Ectodermal cell (in vitro differentiated cells): ENCODE measurements around the gene PCNA.

Source experiments
- H3K27ac ChIP-seq: 2 replicates; pipeline ENCODE4 v1.7.0; 2013; ENCODE audit warnings: mild to moderate bottlenecking, low read depth, low read length; ENCODE audit not compliant: insufficient read depth, poor library complexity, severe bottlenecking
- H3K27me3 ChIP-seq: 2 replicates; pipeline ENCODE4 v1.7.0; 2013; ENCODE audit warnings: mild to moderate bottlenecking, low read length; ENCODE audit not compliant: insufficient read depth, control insufficient read depth, poor library complexity, severe bottlenecking
- H3K36me3 ChIP-seq: one replicate; pipeline ENCODE4 v1.7.0; 2013; ENCODE audit warnings: low read length; ENCODE audit not compliant: control insufficient read depth, insufficient read depth
- H3K4me1 ChIP-seq: one replicate; pipeline ENCODE4 v1.7.0; 2013; ENCODE audit warnings: low read length; ENCODE audit not compliant: control insufficient read depth, insufficient read depth
- H3K4me3 ChIP-seq: 2 replicates; pipeline ENCODE4 v1.7.0; 2013; ENCODE audit warnings: low read depth, low read length, control low read depth; ENCODE audit not compliant: insufficient read depth
- H3K9me3 ChIP-seq: 2 replicates; pipeline ENCODE4 v1.7.0; 2013; ENCODE audit warnings: mild to moderate bottlenecking, low read length, moderate library complexity; ENCODE audit not compliant: control insufficient read depth
- WGBS, 2 experiments: methylation state at CpG; one replicate each; pipeline ENCODE4 v1.1.7; 2013; ENCODE audit warnings: missing lambda C conversion rate in 2 of 2; 5-methylcytosine and 5-hydroxymethylcytosine counted together

Gene PCNA

DNA sequence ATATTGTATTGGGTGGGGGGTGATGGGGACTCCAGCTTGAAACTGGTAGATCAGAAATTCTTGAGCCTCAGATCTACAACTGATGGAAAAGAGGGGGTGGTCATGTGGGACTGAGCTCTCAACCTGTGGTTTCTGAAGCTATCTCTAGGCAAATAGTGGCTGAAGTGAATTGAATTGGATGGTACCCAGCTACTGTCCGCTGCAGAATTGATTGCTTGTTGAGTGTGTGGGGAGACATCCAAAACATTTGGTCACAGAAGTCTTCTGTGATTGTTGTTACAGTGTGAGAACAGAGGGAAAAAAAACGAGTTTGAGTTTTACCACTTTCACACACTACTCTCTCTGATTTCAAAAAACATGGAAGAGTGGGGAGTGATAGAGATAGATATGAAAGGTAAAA, 21.9 kb upstream of the PCNA start:
- H3K27me3 ChIP-seq, result no peaks in the 10 kb centered on the region
- H3K4me1 ChIP-seq, result no peaks in the 10 kb centered on the region
- WGBS, 2 experiments, result 92 to 96% methylated on average over 1 to 2 of the region's 2 CpGs
- H3K27ac ChIP-seq, result no peak overlapping the region
- no peak overlapping the region for H3K4me3 ChIP-seq
- H3K36me3 ChIP-seq, result no peaks in the 10 kb centered on the region
- H3K9me3 ChIP-seq, result no peaks in the 10 kb centered on the region

- Histone ChIP-seq H3K36me3 (no peaks in the 10 kb centered on the region), H3K9me3 (no peaks in the 10 kb centered on the region), H3K4me1 (no peaks in the 10 kb centered on the region), H3K27me3 (no peaks in the 10 kb centered on the region), H3K27ac (no peak overlapping the region), H3K4me3 (no peak overlapping the region)
These were observed 20.4 kb upstream of the PCNA start for GRCh38 chr20:5140195-5140594.

- 91 to 95% methylated on average over 4 of the region's 4 CpGs for WGBS, 2 experiments
- H3K9me3 ChIP-seq, result no peaks in the 10 kb centered on the region
- H3K27ac ChIP-seq, result no peak overlapping the region
- H3K36me3 ChIP-seq, result no peaks in the 10 kb centered on the region
- H3K27me3 ChIP-seq, result no peaks in the 10 kb centered on the region
- H3K4me3 ChIP-seq, result no peak overlapping the region
- H3K4me1 ChIP-seq, result no peaks in the 10 kb centered on the region
These were observed 16.3 kb upstream of the PCNA start for GRCh38 chr20:5136096-5136495.

GRCh38 chr20:5135363-5136012, 15.7 kb upstream of the PCNA start:
- WGBS, 2 experiments, result 95 to 98% methylated on average over 4 of the region's 4 CpGs
- Histone ChIP-seq H3K36me3 (no peaks in the 10 kb centered on the region), H3K9me3 (no peaks in the 10 kb centered on the region), H3K27ac (no peak overlapping the region), H3K4me3 (no peak overlapping the region), H3K27me3 (no peaks in the 10 kb centered on the region), H3K4me1 (no peaks in the 10 kb centered on the region)

- no peak overlapping the region for H3K27ac ChIP-seq
- no peaks in the 10 kb centered on the region for H3K36me3 ChIP-seq
- no peaks in the 10 kb centered on the region for H3K27me3 ChIP-seq
- H3K4me3 ChIP-seq, result no peak overlapping the region
- no peaks in the 10 kb centered on the region for H3K9me3 ChIP-seq
- H3K4me1 ChIP-seq, result no peaks in the 10 kb centered on the region
- WGBS, 2 experiments, result 93 to 97% methylated on average over 5 to 6 of the region's 6 CpGs
These were observed 14.2 kb upstream of the PCNA start for GRCh38 chr20:5133998-5134397.

DNA sequence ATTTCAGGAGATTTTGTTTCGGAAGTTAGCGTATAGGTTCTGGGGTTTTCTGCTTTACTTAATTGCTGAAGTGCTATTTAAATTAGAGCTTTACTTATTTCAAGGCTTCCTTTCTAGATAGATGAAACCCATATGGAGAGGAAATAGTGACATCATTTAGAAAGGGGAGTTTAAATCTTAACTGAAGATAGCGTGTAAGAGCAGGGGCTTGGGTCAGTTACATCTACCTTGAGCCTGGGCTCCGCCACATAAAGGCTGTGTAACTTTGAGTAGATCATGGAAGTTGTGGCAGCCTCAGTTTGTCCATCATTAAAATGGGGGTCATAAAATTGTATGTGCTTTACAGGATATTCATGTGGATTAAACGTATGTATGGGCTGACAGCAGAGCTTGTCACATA, 11.7 kb upstream of the PCNA start:
- 95 to 96% methylated on average over 5 of the region's 5 CpGs for WGBS, 2 experiments
- Histone ChIP-seq H3K4me3 (no peak overlapping the region), H3K27ac (no peak overlapping the region), H3K36me3 (no peaks in the 10 kb centered on the region), H3K4me1 (no peaks in the 10 kb centered on the region), H3K27me3 (no peaks in the 10 kb centered on the region), H3K9me3 (no peaks in the 10 kb centered on the region)

- no peak overlapping the region for H3K4me3 ChIP-seq
- 90 to 95% methylated on average over 6 of the region's 6 CpGs for WGBS, 2 experiments
These were observed 9.1 kb upstream of the PCNA start for GRCh38 chr20:5128886-5129285.

DNA sequence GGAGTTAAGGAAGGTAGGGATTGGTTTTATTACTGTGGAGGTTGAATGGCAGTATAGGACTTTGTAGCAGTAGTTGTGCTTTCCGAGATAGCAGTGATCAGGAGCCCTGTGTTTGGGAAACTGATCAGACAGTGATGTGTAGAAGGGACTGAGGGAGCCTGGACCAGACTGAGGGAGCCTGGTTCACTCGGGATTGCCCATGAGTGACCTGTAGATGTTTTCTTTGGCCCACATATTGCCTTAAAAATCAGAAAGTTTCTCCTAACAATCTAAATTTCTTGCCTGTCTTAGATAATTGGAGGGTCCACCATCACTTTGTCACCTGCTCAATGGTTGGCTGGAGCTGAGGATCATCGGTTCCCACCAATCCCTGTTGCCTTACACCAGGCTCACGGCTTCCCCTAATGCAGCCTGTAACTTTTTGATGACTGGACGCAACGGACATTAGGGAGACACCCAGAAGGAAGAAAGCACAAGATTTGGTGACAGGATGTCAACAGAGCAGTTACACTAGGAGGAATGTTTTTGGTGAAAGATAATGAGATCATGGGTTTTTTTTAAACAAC, 8.2 kb upstream of the PCNA start:
- no peaks in the 10 kb centered on the region for H3K36me3 ChIP-seq
- 56 to 58% methylated on average over 6 of the region's 6 CpGs for WGBS, 2 experiments
- H3K4me3 ChIP-seq, result peak overlapping the region; percentile 99
- H3K4me1 ChIP-seq, result no peaks in the 10 kb centered on the region
- H3K27me3 ChIP-seq, result no peaks in the 10 kb centered on the region
- H3K27ac ChIP-seq, result peak overlapping the region; percentile 87
- H3K9me3 ChIP-seq, result no peaks in the 10 kb centered on the region

More at GRCh38 chr20:5128886-5129285, 9.1 kb upstream of the PCNA start:
- no peaks in the 10 kb centered on the region for H3K36me3 ChIP-seq
- no peaks in the 10 kb centered on the region for H3K4me1 ChIP-seq
- no peak overlapping the region for H3K27ac ChIP-seq
- H3K27me3 ChIP-seq, result no peaks in the 10 kb centered on the region
- no peaks in the 10 kb centered on the region for H3K9me3 ChIP-seq

GRCh38 chr20:5127204-5127858, 7.6 kb upstream of the PCNA start:
- H3K4me3 ChIP-seq, result peak overlapping the region; percentile 99
- no peaks in the 10 kb centered on the region for H3K4me1 ChIP-seq
- WGBS, 2 experiments, result 1% methylated on average over 43 to 44 of the region's 44 CpGs
- no peaks in the 10 kb centered on the region for H3K36me3 ChIP-seq
- no peaks in the 10 kb centered on the region for H3K9me3 ChIP-seq
- H3K27ac ChIP-seq, result peak overlapping the region; percentile 87
- no peaks in the 10 kb centered on the region for H3K27me3 ChIP-seq

DNA sequence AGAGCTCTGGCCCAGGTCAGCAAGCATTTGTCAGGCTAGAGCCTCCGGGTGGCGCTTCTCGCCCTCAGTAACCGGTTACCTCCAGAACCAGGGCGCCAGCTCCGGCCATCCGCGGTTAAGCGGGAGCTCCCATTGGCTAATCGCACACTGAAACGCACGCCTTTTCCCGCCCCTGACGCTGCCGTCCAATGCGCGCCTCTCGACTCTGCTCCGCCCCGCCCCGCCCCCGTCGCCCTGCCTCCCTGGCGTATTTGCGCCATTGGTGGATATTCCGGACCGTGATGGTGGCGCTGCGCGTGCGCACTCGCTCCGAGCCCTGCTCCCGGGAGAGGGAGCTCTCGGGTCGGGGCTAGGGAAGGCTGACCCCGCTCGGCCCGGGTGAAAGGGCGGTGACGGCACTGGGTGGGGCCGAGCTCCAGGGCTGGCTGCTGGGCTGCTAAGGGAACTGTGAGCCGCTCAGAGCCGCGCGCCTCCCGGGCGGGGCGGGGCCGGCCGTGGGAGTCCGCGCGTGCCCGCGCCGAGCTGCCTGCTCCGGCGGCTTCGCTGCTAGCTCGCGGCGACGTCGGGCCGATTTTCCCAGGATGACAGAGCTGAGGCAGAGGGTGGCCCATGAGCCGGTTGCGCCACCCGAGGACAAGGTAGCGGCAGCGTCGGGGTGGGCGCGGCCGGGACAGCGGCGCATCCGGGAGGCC, 6.9 kb upstream of the PCNA start, which contains the start of gene CDS2:
TSS of gene CDS2 (plus strand) at position 497 of the 692 bp plus-strand sequence. CDS start at position 582, 85 bp downstream.
- H3K36me3 ChIP-seq, result no peaks in the 10 kb centered on the region
- H3K27me3 ChIP-seq, result no peaks in the 10 kb centered on the region
- no peaks in the 10 kb centered on the region for H3K4me1 ChIP-seq
- H3K9me3 ChIP-seq, result no peaks in the 10 kb centered on the region
- peak within 1 kb of the TSS; percentile 87 for H3K27ac ChIP-seq
- WGBS, 2 experiments, result 0% methylated on average over 78 of the region's 78 CpGs
- peak within 1 kb of the TSS; percentile 99 for H3K4me3 ChIP-seq
